NK-92 (cell line): ENCODE data around the gene DST.
"Not testable (repeated sequence)": the region's sequence is repeated elsewhere in the genome, so short reads cannot be mapped to it uniquely, and the experiment has no call there.

Experiments used
- DNase-seq: peaks from one replicate; lab custom pipeline; 2025; ENCODE audit not compliant: unreplicated experiment; lab: John Stamatoyannopoulos, UW

DST gene

DNA sequence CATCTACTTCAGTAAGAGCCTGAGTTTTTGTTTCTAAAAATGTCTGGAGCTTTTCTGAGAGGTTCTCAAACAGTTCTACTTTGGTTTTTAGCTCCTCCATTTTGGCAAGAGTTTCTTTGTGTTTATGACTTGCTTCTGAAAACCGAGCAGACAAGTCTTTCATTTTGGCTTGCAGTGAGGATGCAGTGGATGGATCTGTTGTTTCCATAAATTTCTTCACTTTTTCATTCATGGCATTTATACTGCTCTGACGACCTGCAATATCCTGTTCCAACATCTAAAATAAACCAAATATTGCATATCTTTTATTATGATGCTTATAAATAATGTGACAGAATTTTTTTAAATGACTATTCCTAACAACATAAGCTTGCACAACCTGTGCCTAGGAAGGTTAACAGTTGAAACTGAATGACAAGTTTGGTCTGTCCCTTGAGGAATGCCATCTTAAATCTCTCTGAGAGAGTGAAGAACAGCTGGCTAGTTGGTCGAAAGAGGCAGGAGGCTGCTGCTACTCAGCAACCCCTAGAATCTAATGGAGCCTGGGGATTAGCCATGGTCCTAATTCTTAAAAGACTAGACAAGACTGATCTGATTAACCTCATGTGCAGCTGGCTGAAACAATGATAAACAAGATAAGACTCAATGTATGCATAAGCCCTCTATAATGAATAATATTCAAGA is 69.8 kb downstream of the DST start:
- DNase-seq: no peak

DNA sequence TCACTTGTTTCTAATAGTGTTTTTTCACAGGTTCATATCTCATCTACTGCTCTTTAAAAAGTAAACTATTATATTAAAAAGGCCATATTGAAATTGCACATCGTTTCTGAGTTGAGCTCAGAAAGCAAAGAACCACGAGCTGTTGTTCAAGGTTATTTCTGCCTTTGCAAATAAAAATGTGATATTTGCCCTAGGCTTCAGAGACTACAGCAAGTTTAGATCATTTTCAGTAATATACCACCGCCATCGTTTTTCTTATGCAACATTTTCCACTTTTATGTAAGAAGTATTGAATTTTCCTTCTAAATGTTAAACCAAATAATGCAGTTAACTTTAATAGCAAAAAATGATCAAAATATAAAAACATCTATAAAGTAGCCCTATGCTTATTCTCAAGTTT is 71.1 kb downstream of the DST start:
- no peak for DNase-seq

DNA sequence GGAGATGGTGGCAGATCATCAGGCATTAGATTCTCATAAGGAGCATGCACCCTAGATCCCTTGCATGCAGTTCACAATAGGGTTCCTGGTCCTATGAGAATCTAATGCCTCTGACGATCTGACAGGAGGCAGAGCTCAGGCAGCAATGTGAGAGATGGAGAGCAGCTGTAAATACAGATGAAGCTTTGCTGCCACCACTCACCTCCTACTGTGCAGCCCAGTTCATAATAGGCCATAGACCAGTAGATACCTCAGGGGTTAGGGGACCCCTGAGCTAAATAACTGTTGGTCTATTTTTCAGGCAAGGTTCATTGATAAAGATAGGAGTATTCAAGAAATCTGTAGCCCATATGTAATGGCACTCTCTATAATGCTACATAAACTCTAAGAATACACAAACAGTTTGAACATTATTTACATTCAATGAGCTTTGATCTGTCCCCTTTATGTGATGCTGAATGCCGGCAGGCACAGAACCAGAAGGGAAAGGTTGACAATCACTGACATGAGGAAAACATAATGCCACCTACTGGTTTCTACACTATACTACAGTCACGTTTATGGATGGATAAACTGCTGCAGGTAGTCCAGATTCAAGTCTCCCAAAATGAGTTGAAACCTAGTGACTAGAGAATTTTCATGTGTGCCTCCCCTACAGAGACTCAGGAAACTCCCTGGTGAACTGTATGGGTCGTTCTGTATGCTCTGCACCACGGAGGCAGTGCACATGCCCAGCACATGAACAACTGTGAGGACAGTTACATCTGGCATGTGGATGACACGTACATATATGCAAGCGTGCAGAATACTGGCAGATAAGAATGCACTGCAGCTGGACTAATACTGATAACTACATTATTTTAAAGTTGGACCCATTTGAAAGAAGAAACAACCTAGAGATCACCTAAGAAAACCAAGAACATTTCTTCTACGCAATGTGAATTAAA is 72.0 kb downstream of the DST start:
- no peak for DNase-seq

DNA sequence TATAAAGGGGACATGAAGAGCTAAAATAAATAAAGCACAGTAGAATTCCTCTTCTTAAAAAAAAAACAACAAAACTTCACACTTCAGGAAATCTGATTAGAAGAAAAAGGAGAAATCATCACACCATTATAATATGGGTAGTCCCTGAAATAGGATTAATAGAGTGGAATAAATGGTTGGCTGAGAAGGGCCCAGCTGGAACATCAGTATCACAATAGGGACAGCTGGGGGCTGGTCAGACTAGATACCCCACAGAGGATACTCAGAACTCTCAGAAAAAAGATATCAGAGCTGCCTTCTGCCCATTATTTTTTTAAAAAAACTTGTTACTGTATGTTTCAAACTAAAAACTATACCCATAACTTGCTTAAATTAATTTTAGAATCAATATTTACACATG is 75.2 kb downstream of the DST start:
- no peak for DNase-seq

DNA sequence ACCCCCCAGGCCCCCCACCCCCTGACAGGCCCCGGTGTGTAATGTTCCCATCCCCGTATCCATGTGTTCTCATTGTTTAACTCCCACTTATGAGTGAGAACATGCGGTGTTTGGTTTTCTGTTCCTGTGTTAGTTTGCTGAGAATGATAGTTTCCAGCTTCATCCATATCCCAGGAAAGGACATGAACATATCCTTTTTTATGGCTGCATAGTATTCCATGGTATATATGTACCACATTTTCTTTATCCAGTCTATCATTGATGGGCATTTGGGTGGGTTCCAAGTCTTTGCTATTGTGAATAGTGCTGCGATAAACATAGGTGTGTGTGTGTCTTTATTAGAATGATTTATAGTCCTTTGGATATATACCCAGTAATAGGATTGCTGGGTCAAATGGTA is 80.0 kb downstream of the DST start:
- DNase-seq: not testable (repeated sequence)

DNA sequence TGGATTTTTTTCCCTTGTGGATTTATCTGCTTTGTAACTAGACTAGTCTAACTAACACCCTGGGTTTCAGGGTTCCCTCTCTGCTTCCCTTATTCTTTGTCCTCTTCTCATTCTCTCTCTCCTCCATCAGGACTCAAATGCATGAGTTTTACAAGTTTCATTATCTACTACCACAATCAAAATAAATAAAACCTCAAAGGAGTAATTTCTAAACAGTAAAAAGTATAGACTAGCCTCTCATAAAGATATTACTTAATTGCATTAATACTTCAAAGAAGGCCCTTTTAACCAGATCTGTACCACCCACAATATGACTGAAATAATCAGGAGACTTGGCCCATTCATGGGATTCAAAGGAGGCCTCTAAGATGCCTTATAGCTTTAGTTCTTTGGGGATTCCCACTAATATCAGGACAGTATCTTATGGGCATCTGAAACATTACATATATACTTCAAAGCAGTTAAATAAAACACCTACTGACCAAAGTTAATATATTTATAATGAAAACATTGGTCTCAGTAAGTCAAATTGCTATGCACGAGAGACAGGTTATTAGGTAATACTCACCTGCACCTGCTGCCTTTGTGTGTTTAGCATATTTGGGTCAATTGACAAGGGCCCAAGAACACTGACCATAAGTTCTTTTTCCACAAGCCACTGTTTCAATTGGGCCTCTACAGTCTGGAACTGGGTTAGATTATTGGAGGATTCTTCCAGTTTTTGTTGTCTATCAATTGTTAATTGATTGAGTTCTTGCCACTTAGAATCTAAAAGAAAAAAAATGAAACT is 85.7 kb downstream of the DST start:
- no peak for DNase-seq

DNA sequence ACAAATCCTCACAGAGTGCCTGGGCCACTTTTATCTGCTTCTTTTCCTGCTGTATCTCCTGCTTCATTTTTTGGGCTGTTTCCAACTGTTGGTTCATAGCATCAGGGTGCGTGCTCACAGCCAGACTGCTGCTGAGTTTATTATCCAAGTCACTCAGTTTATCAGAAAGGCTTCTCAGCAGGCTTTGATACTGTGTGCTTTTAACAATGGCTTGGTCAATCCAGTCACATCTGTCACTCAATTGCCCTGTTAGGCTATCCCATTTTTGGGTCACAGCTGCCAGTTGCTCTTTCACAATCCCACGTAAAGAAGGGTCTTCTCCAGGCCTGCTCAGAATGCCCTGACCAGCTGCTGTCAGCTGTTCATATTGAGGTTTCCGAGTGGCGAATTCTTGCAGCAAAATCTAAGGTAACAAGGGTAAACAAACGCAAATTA is 87.2 kb downstream of the DST start:
- no peak for DNase-seq

DNA sequence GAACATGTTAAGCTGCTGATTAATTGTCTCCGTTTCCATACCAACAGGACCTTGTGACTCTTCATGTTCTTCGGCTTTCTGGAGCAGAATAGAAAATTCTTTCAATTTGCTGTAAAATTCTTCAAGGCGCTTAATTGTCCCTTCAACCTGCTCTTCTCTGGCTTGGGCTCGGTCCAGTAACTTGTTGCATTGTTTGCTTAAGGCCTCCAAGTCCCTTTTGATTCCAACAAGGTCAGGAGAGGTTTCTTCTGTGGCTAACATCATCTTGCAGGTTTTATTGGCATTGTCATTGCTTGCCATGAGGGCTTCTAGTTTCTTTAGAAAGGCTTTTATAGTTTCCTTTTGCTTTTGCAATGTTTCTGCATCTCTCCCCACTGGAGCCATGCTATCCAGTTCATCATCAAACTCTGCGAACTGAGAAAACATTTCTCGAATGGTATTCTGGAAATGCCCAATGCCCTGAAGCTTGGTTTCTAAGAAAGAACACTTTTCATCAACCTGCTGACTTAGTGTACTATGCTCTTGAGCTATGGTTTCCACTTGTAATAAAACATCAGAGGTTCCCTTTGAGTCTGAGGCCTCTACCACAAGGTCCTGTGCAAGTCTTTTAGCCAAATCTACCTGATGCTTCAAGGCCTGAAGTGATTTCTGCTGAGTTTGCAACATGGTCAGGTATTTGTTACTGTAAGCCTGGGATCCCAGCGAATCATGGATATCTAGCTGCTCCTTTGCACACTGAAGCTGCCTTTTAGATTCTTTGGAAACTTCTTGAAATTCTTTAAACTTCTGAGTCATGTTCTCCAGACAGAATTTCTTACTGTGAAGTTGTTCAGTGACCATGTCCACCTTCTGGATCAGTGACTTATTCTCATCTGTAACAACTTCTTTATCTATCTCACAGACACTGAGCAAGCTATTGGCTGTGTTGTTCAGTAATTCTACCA is 90.2 kb downstream of the DST start:
- DNase-seq: no peak

DNA sequence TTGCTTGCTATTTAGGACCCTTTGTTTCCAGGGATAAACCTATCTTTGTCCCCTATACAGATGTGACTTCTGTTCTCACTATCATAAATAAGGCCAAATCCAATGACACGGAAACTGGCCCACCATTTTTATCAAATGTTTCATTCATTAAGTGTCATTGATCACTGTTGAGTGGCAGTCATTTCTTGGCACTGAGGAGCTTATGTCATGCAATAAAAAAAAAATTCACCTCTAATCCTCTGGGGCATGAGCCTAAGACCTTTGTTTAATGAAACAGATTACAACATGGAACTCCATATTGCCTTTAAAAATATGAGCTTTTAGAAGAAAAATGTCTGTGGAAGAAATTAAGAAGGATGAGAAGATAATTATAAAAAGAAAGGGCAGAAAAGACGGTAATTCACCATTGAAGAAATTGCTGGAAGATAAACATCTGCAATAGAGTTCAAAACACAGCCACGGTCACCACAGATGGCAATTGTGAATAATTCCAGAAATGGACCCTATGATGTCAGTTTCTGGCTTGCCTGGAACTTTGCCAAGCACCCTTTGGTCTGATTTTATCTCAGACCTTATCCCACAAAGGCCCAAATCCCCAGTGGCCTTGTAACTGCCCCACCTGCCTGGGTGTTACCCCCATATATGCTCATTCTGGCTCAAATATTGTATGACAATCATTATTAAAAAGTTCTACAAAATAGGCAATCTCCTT is 91.1 kb downstream of the DST start:
- no peak for DNase-seq

DNA sequence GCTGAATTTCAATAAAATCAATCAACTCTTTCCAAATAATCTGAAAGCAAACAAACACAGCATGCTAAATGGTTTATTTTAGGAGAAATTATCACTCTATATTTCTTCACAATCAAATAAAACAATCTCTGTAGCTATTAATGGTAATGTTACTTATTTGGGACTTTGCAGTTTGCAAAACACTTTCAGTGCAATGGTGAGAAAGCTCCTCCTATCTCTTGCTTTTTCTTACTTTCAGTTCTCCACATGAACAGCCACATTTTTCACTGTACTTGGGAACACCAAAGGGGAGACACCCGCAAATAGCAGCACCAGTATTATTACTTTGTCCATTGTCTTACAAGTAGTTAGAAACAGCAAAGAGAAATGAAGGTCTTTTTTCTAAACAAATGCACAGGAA is 92.4 kb downstream of the DST start:
- no peak for DNase-seq

DNA sequence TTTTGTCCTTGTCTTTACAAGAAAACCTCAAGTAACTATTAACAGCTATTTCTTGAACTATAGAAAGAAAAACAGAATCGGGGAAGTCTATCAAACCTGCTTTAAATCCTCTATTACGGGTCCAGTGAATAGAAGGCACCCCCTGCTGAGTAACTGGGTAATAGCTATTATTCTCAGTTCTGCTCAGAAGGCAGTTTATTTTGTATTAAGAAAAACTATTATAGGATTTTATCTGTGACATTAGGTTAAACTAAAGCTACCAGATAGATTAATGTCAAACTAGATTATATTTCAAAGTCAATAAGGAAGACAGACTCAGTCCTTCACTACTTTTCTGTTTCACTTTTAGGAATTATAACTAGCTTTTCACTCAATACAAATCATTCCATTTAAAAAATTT is 93.7 kb downstream of the DST start:
- no peak for DNase-seq

DNA sequence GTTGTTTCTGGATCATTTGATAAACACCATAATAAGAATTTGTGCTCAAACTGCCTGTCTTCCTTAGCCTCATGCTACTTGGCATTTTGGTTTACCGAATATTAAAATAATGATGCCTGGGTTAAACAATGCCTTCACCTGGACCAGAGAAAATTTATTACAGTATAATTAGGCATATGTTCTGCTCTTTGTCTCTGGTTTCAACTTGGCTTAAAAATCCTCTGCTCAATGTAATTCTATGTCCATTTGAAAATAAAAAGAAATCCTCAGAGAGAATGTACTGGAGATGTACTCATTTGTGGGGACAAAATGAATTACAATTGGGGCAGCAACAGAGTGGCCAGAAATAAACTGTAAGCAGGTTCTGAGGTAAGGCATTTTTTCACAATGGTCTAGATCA is 95.0 kb downstream of the DST start:
- no peak for DNase-seq

DNA sequence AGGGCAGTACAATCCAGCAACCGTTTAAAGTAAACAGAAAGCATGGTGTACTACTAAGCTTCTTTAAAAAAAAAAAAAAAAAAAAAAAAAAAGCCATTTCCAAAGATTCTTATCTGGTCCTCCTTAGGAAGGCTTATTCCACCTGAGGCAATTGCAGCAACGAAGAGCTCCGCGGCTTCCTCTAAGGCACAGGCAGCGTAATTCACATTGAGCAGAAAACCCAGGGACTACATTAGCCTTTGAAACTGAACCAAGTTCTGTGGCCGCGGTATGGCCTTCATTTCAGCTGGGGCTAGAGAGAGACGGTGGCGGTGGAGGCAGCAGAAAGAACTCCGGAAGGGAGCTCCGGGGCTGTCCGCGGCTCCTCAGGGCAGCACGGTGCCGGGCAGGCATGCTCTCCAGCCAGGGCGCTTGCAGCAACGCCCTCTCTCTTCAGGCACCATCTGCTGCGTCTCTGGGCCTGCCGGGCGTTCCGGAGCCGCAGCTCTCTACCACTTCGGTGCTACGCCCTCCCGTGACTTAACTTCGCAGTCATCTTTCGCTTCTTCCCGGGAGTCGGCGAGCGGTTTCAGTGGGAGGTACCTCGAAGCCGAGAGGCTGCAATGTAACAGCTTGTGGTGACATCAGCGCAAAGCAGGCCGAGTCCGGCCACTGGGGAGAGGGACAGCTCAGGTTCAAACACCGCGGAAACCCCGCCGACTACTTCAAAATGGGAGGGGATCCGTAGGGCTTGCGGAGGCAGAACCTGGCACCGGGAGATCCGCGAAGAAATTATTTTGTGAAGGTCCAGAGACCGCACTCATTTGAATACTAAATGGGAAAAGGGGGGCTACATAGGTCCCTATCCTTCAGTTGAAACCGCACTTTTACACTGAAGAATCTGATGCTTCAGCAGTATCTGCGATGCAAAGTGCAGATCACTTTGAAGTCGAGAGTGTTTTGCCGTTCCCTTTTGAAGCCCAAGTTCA is 100.0 kb downstream of the DST start:
- DNase-seq: no peak

DNA sequence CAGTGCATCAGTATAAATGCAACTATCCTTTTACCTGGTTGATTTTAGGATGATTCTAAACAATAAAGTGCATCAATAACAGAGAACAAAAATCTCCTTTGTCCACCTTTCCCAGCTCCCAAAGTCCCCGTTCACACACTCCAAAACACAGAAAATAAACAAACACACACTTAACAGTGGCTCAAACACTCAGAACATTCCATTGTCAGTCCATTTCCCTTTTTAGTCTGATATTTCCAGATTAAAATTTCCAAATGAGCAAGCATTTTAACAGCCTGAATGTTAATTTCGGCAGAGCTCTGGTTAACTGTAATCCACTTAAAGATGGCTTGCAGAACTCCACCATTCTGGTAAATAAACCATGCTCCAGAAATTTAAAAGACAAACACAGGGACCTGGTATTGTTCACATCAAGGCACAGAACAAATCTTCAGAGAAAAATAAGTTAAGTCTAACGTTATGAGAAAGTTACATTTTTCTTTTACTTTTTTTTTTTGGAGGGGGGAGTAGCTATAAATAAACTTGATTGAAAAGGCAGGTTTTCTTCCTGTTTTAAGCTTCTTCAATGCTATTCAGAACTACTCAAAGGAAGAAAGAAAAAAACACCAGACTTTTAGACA is 100.8 kb downstream of the DST start:
- no peak for DNase-seq

DNA sequence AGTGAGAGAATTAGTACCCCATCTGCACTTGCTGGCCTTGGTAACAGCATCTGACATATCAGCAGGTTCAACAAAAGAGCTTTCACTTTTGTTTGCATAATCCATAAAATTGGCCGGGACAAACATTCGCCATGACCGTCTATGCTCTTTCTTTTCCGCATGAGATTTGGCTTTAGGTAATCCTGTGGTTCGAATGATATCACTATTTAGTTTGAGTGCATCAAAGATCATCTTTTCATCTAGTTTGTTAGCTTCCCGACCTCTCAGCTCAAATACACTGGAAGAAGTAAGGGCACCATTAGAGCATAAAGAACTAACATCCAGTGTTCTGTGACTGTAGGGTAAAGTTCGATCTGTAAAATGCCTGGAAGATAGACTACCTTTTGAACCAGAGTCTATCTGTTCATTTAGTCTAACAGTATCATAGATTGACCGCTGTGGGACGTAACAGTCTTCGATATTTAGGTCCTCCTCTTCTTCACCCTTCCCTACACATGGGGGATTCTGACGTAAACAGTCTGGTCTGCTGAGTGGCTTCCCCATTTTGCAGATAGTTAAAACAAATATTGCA is 101.6 kb downstream of the DST start:
- DNase-seq: no peak

DNA sequence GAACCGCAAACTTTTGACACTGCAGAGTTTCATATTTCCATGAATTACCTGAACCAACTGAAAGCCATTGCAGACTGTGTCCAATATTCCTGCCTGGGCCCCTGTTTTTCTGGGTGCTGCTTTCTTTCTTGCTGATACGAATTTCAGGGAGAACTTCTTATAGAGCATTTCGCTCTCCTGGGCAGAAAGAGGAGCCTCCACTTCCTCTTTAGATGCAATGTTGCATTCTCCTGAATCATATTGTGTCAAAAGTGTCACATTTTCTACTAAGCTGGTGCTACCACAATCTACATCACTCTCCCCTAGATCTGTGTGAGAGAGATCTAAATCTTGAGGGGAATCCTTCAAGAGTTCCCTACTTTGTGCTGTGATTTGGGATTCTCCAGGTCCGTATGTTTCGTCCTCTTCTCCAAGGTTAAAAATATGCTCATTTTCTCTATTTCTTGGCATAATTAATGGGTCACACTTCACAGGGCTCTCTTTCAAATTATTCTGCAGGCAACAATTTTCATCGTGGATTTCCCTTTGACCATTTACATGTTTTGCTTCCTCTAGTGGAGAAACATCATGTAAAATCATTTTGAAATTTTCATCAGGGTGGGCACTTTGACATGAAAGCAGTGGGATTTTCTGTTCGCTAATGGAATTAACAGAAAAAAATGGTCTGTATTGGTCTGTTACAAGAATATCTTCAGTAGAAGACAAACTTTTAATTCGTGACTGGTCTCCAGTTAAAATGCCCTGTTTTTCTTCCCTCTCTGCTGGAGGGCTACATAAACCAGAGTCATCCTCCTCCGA is 102.3 kb downstream of the DST start:
- DNase-seq: no peak

DNA sequence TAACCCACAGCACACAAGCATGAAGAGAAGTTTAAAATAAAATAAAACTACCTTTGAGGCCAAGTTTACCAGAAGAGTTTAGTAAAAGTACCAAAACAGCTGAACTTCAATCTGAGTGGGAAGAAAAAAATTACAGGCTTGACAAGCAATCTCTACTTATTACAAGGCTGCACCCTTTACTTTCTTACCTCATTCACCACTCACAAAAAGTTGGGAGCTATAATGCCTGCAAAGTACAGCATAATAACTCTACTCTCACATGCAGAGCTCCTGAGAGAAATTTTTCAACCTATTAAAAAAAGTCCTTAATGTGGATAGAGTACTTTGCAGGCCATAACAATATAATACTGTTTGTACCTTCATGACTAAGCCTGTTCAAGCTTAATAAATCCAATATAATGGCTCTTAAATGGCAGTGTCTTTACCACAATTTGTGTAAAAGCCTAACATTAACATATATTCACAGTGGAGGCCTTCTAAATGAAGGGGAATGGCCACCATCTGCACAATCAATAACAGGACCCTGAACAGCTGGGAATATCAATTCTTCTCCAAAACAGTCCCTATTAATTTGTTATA is 103.1 kb downstream of the DST start:
- no peak for DNase-seq
